HG03521 (cell line): ENCODE data around the gene ZSWIM1.
"Not testable (repeated sequence)": the region's sequence is repeated elsewhere in the genome, so short reads cannot be mapped to it uniquely, and the experiment has no call there.

ENCODE experiments used
- ATAC-seq: cut with Tn5 transposase; IDR thresholded peaks from one replicate; pipeline ENCODE4 v1.9.1; 2021; ENCODE audit warnings: mild to moderate bottlenecking, moderate library complexity; ENCODE audit not compliant: unreplicated experiment

The ZSWIM1 gene

GRCh38 chr20:45887346-45887715, 6.3 kb downstream of the ZSWIM1 start, which contains the start of gene SPATA25:
Gene SPATA25 (minus strand): TSS chr20:45887622. CDS start chr20:45887590, 32 bp downstream.
- no peak for ATAC-seq

GRCh38 chr20:45888681-45889080, 7.7 kb downstream of the ZSWIM1 start:
- no peak for ATAC-seq

GRCh38 chr20:45890077-45890984, 9.3 kb downstream of the ZSWIM1 start:
- peak; percentile 16 for ATAC-seq

- peak; percentile 71 for ATAC-seq
Observed at GRCh38 chr20:45890985-45891983, 10.3 kb downstream of the ZSWIM1 start, which contains the start of the genes CTSA and NEURL2. Gene CTSA (plus strand): TSS chr20:45891335. CDS start chr20:45891569, 234 bp downstream. Gene NEURL2 (minus strand): TSS chr20:45891208. CDS start chr20:45890991, 217 bp downstream.

GRCh38 chr20:45892049-45892825, 11.2 kb downstream of the ZSWIM1 start:
- no peak for ATAC-seq

- ATAC-seq = no peak
Observed at GRCh38 chr20:45892828-45893500, 11.9 kb downstream of the ZSWIM1 start.

GRCh38 chr20:45893831-45894230, 12.8 kb downstream of the ZSWIM1 start:
- ATAC-seq = no peak

- no peak for ATAC-seq
Observed at GRCh38 chr20:45894797-45895196, 13.8 kb downstream of the ZSWIM1 start.

GRCh38 chr20:45896641-45897161, 15.7 kb downstream of the ZSWIM1 start:
- ATAC-seq = no peak

GRCh38 chr20:45897289-45897688, 16.3 kb downstream of the ZSWIM1 start:
- ATAC-seq = no peak

- ATAC-seq = no peak
Observed at GRCh38 chr20:45897692-45898091, 16.7 kb downstream of the ZSWIM1 start.

- no peak for ATAC-seq
Observed at GRCh38 chr20:45898285-45898684, 17.3 kb downstream of the ZSWIM1 start.

- ATAC-seq = no peak
Observed at GRCh38 chr20:45899046-45899835, 18.2 kb downstream of the ZSWIM1 start.

GRCh38 chr20:45901332-45901731, 20.3 kb downstream of the ZSWIM1 start:
- not testable (repeated sequence) for ATAC-seq

- no peak for ATAC-seq
Observed at GRCh38 chr20:45902199-45902701, 21.2 kb downstream of the ZSWIM1 start.

GRCh38 chr20:45904583-45905504, 23.8 kb downstream of the ZSWIM1 start:
- ATAC-seq = no peak

- ATAC-seq = no peak
Observed at GRCh38 chr20:45905505-45906079, 24.6 kb downstream of the ZSWIM1 start.
